HCT116 (cell line): ENCODE results near the gene DOC2A. TPM values are rescaled to one million over a fixed set of nuclear protein-coding genes. Genes with fewer than 3 reads are reported as not detected.

Experiments
- ATAC-seq: fragments of 200-7000 bp; cut with Tn5 transposase; 2 replicates; pipeline ENCODE4 v1.9.1; 2020; ENCODE audit warnings: mild to moderate bottlenecking, moderate library complexity
- BruUV-seq: library from RNA; stranded (reverse); fragments of 400-500 nt; replicated peaks from 2 replicates; lab custom pipeline; 2021; lab: Mats Ljungman, UMichigan
- CTCF ChIA-PET: fragments of 300-600 bp; sonication (Branson Sonifier 250); formaldehyde crosslinking; loops from one replicate; lab custom pipeline; 2021; ENCODE audit warnings: antibody characterized with exemption; lab: Charles Lee
- POLR2A ChIA-PET: fragments of 300-600, 350-600 bp; sonication (Branson Sonifier 250); formaldehyde crosslinking; loops from one replicate; lab custom pipeline; 2021; ENCODE audit warnings: antibody characterized with exemption; lab: Charles Lee
- RAD21 ChIA-PET, 2 experiments: fragments of 300-600 bp; sonication (Branson Sonifier 250); formaldehyde crosslinking; loops; one replicate each; lab custom pipeline; 2023; ENCODE audit warnings: low total read pairs in 2 of 2; ENCODE audit not compliant: uncharacterized antibody in 2 of 2, unreplicated experiment in 2 of 2, low non-redundant PET in 1 of 2; lab: Charles Lee
- DNase-seq: peaks from one replicate; pipeline ENCODE4 v3.0.0-alpha.2; 2010; ENCODE audit warnings: low read depth, low spot score
- H2AFZ ChIP-seq: fragments of 200-600 bp; shearing (Covaris generic), sonication (generic); 2 replicates; pipeline ENCODE4 v1.6.1; 2017; ENCODE audit warnings: low read depth, mixed run types, mixed read lengths, antibody characterized with exemption, low read length; ENCODE audit not compliant: poor library complexity, severe bottlenecking
- H3K27ac ChIP-seq: 2 replicates; pipeline ENCODE4 v1.5.1; 2012; ENCODE audit warnings: low read depth, low read length
- H3K27me3 ChIP-seq: fragments of 200-600 bp; sonication (generic); 2 replicates; pipeline ENCODE4 v1.6.1; 2016; ENCODE audit warnings: mixed run types, low read length, mixed read lengths; ENCODE audit not compliant: insufficient read depth
- H3K36me3 ChIP-seq, 2 experiments: fragments of 200-500 bp in 1 of 2; fragments of 200-600 bp in 1 of 2; sonication (Bioruptor generic) in 1 of 2; sonication (generic) in 1 of 2; 2 replicates each; pipeline versions ENCODE4 v1.5.1 to v1.6.1; 2014 to 2016; ENCODE audit warnings: low read length in 2 of 2, inconsistent platforms in 1 of 2, mixed read lengths in 1 of 2, mixed run types in 1 of 2; ENCODE audit not compliant: insufficient read depth in 2 of 2, control insufficient read depth in 1 of 2
- H3K4me1 ChIP-seq, 2 experiments: fragments of 200-600 bp in 1 of 2; sonication (generic) in 1 of 2; 2 replicates each; pipeline versions ENCODE4 v1.5.1 to v1.6.1; 2012 to 2017; ENCODE audit warnings: low read length in 2 of 2, inconsistent platforms in 1 of 2, mild to moderate bottlenecking in 1 of 2, mixed read lengths in 1 of 2, mixed run types in 1 of 2, moderate library complexity in 1 of 2; ENCODE audit not compliant: insufficient read depth in 2 of 2, control insufficient read depth in 1 of 2
- H3K4me2 ChIP-seq: fragments of 200-600 bp; sonication (generic); 2 replicates; pipeline ENCODE4 v1.6.1; 2017; ENCODE audit warnings: mixed run types, low read length, mixed read lengths
- H3K4me3 ChIP-seq, 2 experiments: fragments of 200-600 bp in 1 of 2; sonication (generic) in 1 of 2; replicated peaks in 1 of 2; 2 replicates each; pipeline ENCODE4 v1.5.1; 2011 to 2016; ENCODE audit warnings: low read length in 2 of 2, control low read depth in 1 of 2, low read depth in 1 of 2, mild to moderate bottlenecking in 1 of 2, mixed read lengths in 1 of 2, mixed run types in 1 of 2
- H3K79me2 ChIP-seq: fragments of 200-600 bp; sonication (generic); 2 replicates; pipeline ENCODE4 v1.6.1; 2017; ENCODE audit warnings: mild to moderate bottlenecking, mixed run types, low read length, moderate library complexity, mixed read lengths; ENCODE audit not compliant: insufficient read depth
- H3K9ac ChIP-seq: fragments of 200-600 bp; sonication (generic); 2 replicates; pipeline ENCODE4 v1.6.1; 2016; ENCODE audit warnings: low read length, mixed read lengths
- H3K9me2 ChIP-seq: fragments of 200-600 bp; sonication (generic), shearing (Covaris generic); 2 replicates; pipeline ENCODE4 v1.6.1; 2017; ENCODE audit warnings: mixed run types, mild to moderate bottlenecking, moderate library complexity; ENCODE audit not compliant: insufficient read depth
- H3K9me3 ChIP-seq, 2 experiments: fragments of 200-500 bp in 1 of 2; fragments of 200-600 bp in 1 of 2; sonication (Bioruptor generic) in 1 of 2; sonication (generic) in 1 of 2; 2 replicates each; pipeline ENCODE4 v1.6.1; 2014 to 2017; ENCODE audit warnings: low read length in 2 of 2, mixed read lengths in 2 of 2, inconsistent platforms in 1 of 2, low read depth in 1 of 2, mild to moderate bottlenecking in 1 of 2, mixed run types in 1 of 2, moderate library complexity in 1 of 2; ENCODE audit not compliant: control insufficient read depth in 1 of 2, insufficient read depth in 1 of 2
- H4K20me1 ChIP-seq: fragments of 200-600 bp; sonication (generic), shearing (Covaris generic); 2 replicates; pipeline ENCODE4 v1.6.1; 2017; ENCODE audit warnings: mixed run types, mild to moderate bottlenecking, moderate library complexity; ENCODE audit not compliant: insufficient read depth
- ATF3 ChIP-seq: IDR thresholded peaks from 2 replicates; pipeline ENCODE4 v1.6.1; 2012
- CBX3 ChIP-seq: IDR thresholded peaks from 2 replicates; pipeline ENCODE4 v1.6.1; 2012; ENCODE audit warnings: low read depth
- CTCF ChIP-seq, 3 experiments: fragments of 200-600 bp in 1 of 3; sonication (generic) in 1 of 3; IDR thresholded peaks in 2 of 3; conservative IDR thresholded peaks in 1 of 3; 2 replicates each; pipeline ENCODE4 v1.5.1; 2012 to 2017; ENCODE audit warnings: low read depth in 2 of 3, low read length in 2 of 3, antibody characterized with exemption in 1 of 3, borderline replicate concordance in 1 of 3, control low read depth in 1 of 3, mild to moderate bottlenecking in 1 of 3, mixed read lengths in 1 of 3, mixed run types in 1 of 3, moderate library complexity in 1 of 3; ENCODE audit not compliant: insufficient read depth in 1 of 3
- EGR1 ChIP-seq: IDR thresholded peaks from 2 replicates; pipeline ENCODE4 v1.6.1; 2012; ENCODE audit warnings: low read depth
- EZH2 ChIP-seq: fragments of 200-600 bp; sonication (generic); IDR thresholded peaks from 2 replicates; pipeline ENCODE4 v1.6.1; 2017; ENCODE audit warnings: antibody characterized with exemption, mixed run types
- EZH2phosphoT487 ChIP-seq: fragments of 200-600 bp; IDR thresholded peaks from 2 replicates; pipeline ENCODE4 v1.6.1; 2018; ENCODE audit warnings: antibody characterized with exemption, borderline replicate concordance
- FOSL1 ChIP-seq: IDR thresholded peaks from 2 replicates; pipeline ENCODE4 v1.6.1; 2012; ENCODE audit warnings: low read depth
- JUND ChIP-seq: IDR thresholded peaks from 2 replicates; pipeline ENCODE4 v1.6.1; 2012
- POLR2A ChIP-seq: IDR thresholded peaks from 2 replicates; pipeline ENCODE4 v1.7.0; 2011; ENCODE audit warnings: borderline replicate concordance; ENCODE audit not compliant: insufficient read depth, insufficient read length; ENCODE audit errors: extremely low read depth
- POLR2AphosphoS5 ChIP-seq: IDR thresholded peaks from 2 replicates; pipeline ENCODE4 v1.6.1; 2011; ENCODE audit warnings: mild to moderate bottlenecking, low read depth, low read length, moderate library complexity
- RAD21 ChIP-seq: IDR thresholded peaks from 2 replicates; pipeline ENCODE4 v1.6.1; 2012; ENCODE audit warnings: low read depth, mild to moderate bottlenecking
- SIN3A ChIP-seq: IDR thresholded peaks from 2 replicates; pipeline ENCODE4 v1.6.1; 2012; ENCODE audit warnings: low read depth
- TCF7L2 ChIP-seq: IDR thresholded peaks from 2 replicates; pipeline ENCODE4 v1.7.0; 2011; ENCODE audit warnings: borderline replicate concordance, inconsistent platforms; ENCODE audit not compliant: insufficient read depth, insufficient read length; ENCODE audit errors: extremely low read depth
- YY1 ChIP-seq: IDR thresholded peaks from 2 replicates; pipeline ENCODE4 v1.6.1; 2011; ENCODE audit warnings: low read length, low read depth, moderate library complexity, mild to moderate bottlenecking; ENCODE audit not compliant: insufficient replicate concordance; ENCODE audit errors: extremely low read depth
- intact Hi-C: fragments of 100-400 bp; cut with micrococcal nuclease; formaldehyde crosslinking; loops from 2 replicates; pipeline ENCODE4 v1.10.0; 2022
- total RNA-seq: library from RNA; stranded (reverse); gene quantifications from one replicate; pipeline ENCODE4 v1.2.1, GENCODE V29; 2021; ENCODE audit not compliant: unreplicated experiment
- TF ChIP-seq, protein P1 (sequence below): IDR thresholded peaks from 2 replicates; pipeline ENCODE4 v1.6.1; 2012; ENCODE audit warnings: low read depth

The DOC2A gene
- total RNA-seq, 1 experiment from 2014 or later: 17.3 TPM

DNA sequence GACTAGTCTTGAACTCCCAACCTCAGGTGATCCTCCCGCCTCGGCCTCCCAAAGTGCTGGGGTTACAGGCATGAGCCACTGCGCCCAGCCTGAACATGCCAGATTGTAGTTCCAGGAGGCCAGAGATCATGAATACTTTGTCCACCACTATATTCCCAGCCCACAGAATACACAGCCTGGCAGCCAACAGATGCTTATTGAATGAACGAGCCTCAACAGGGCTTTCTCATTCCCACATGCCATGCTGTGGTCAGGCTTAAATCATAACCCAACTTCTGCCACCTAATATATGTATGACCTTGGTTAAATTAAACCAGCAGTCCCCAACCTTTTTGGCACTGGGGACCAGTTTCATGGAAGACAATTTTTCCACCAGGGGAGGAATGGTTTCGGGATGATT is 52.1 kb downstream of the DOC2A start:
- ChIA-PET RAD21 (no interaction called here), CTCF (interaction anchor here (0.7 kb wide), 1 partner anchor 44 kb away, joined by 3 read pairs; no protein-coding TSS in a partner anchor), POLR2A (no interaction called here)
- Histone ChIP-seq H3K27me3 (no peaks in the 10 kb centered on the region), H2AFZ (no peak overlapping the region), H3K36me3 (no peaks in the 10 kb centered on the region), H3K4me2 (no peak overlapping the region), H3K4me1 (peaks cover 11 to 24% of the 10 kb centered on the region in 2 experiments), H3K79me2 (no peaks in the 10 kb centered on the region), H3K4me3 (no peak overlapping the region), H3K9me3 (no peaks in the 10 kb centered on the region), H3K9ac (no peak overlapping the region), H3K27ac (no peak overlapping the region), H4K20me1 (no peaks in the 10 kb centered on the region), H3K9me2 (no peaks in the 10 kb centered on the region)
- no peak for TF ChIP-seq EZH2
- TF ChIP-seq RAD21: no peak
- no peak for TF ChIP-seq YY1
- no peak for TF ChIP-seq TCF7L2
- TF ChIP-seq ATF3: no peak
- no peak for TF ChIP-seq POLR2A
- no peak for TF ChIP-seq POLR2AphosphoS5
- TF ChIP-seq SIN3A: no peak
- no peak for TF ChIP-seq EGR1
- TF ChIP-seq, protein P1, sequence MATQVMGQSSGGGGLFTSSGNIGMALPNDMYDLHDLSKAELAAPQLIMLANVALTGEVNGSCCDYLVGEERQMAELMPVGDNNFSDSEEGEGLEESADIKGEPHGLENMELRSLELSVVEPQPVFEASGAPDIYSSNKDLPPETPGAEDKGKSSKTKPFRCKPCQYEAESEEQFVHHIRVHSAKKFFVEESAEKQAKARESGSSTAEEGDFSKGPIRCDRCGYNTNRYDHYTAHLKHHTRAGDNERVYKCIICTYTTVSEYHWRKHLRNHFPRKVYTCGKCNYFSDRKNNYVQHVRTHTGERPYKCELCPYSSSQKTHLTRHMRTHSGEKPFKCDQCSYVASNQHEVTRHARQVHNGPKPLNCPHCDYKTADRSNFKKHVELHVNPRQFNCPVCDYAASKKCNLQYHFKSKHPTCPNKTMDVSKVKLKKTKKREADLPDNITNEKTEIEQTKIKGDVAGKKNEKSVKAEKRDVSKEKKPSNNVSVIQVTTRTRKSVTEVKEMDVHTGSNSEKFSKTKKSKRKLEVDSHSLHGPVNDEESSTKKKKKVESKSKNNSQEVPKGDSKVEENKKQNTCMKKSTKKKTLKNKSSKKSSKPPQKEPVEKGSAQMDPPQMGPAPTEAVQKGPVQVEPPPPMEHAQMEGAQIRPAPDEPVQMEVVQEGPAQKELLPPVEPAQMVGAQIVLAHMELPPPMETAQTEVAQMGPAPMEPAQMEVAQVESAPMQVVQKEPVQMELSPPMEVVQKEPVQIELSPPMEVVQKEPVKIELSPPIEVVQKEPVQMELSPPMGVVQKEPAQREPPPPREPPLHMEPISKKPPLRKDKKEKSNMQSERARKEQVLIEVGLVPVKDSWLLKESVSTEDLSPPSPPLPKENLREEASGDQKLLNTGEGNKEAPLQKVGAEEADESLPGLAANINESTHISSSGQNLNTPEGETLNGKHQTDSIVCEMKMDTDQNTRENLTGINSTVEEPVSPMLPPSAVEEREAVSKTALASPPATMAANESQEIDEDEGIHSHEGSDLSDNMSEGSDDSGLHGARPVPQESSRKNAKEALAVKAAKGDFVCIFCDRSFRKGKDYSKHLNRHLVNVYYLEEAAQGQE: no peak
- TF ChIP-seq CTCF (IDR thresholded peaks at IDR 0.05 in 2 of 3, conservative IDR thresholded peaks at IDR 0.05 in 1 of 3; ENCODE audit: borderline replicate concordance in 1 of 3, insufficient read depth in 1 of 3, low read depth in 2 of 3, low read length in 2 of 3): no peak
- no peak for TF ChIP-seq CBX3
- no peak for TF ChIP-seq FOSL1
- no peak for TF ChIP-seq EZH2phosphoT487
- no peak for TF ChIP-seq JUND
- BruUV-seq: no TSS peak
- DNase-seq (no peak), ATAC-seq (no peak)
- intact Hi-C loops: no loop called here
